WTC11 (cell line): Measurements from ENCODE around the gene KDF1. TPM values are rescaled to one million over a fixed set of nuclear protein-coding genes. Genes with fewer than 3 reads are reported as not detected.

ENCODE experiments used
- ATAC-seq: fragments of 200-7000 bp; cut with Tn5 transposase; 2 replicates; pipeline ENCODE4 v1.10.0; 2021; ENCODE audit warnings: mild to moderate bottlenecking, moderate library complexity
- CTCF ChIA-PET: fragments of 300-600 bp; sonication (Branson Sonifier 250); formaldehyde crosslinking; loops from one replicate; lab custom pipeline; 2021; ENCODE audit warnings: antibody characterized with exemption; lab: Charles Lee
- POLR2A ChIA-PET: fragments of 350-600 bp; sonication (Branson Sonifier 250); formaldehyde crosslinking; loops from one replicate; lab custom pipeline; 2021; ENCODE audit warnings: antibody characterized with exemption; lab: Charles Lee
- DNase-seq: peaks from one replicate; pipeline ENCODE4 v3.0.0; 2021; ENCODE audit warnings: low spot score
- H3K27ac Mint-ChIP-seq: 2 replicates; pipeline ENCODE4 v1.8.0; 2021; ENCODE audit warnings: mixed read lengths
- H3K27me3 Mint-ChIP-seq: 2 replicates; pipeline ENCODE4 v1.8.0; 2021; ENCODE audit warnings: low read depth, mild to moderate bottlenecking, moderate library complexity, mixed read lengths
- H3K36me3 Mint-ChIP-seq: 2 replicates; pipeline ENCODE4 v1.8.0; 2021; ENCODE audit warnings: mixed read lengths
- H3K4me1 Mint-ChIP-seq: 2 replicates; pipeline ENCODE4 v1.8.0; 2022; ENCODE audit warnings: mixed read lengths
- H3K4me3 Mint-ChIP-seq: 2 replicates; pipeline ENCODE4 v1.8.0; 2021; ENCODE audit warnings: mild to moderate bottlenecking, moderate library complexity, mixed read lengths
- H3K9me3 Mint-ChIP-seq: 2 replicates; pipeline ENCODE4 v1.8.0; 2021; ENCODE audit warnings: mixed read lengths
- ATF1 ChIP-seq: sonication (generic); formaldehyde crosslinking; IDR thresholded peaks from 2 replicates; pipeline ENCODE4 v1.8.1; 2023; ENCODE audit warnings: mild to moderate bottlenecking, moderate library complexity, missing genetic modification reagents
- CBFB ChIP-seq: sonication (generic); formaldehyde crosslinking; IDR thresholded peaks from 2 replicates; pipeline ENCODE4 v1.8.1; 2022; ENCODE audit warnings: mild to moderate bottlenecking, low read depth, missing genetic modification reagents
- CREB1 ChIP-seq: sonication (generic); formaldehyde crosslinking; IDR thresholded peaks from 2 replicates; pipeline ENCODE4 v1.8.0; 2023; ENCODE audit warnings: mild to moderate bottlenecking, missing genetic modification reagents
- ELF4 ChIP-seq: sonication (generic); formaldehyde crosslinking; IDR thresholded peaks from 2 replicates; pipeline ENCODE4 v1.8.1; 2022; ENCODE audit warnings: low read depth, mild to moderate bottlenecking, moderate library complexity, missing genetic modification reagents
- EMX1 ChIP-seq: fragments of 250-450 bp; sonication (Bioruptor Pico); IDR thresholded peaks from 2 replicates; pipeline ENCODE4 v1.8.0; 2021; ENCODE audit warnings: mild to moderate bottlenecking
- ESRRA ChIP-seq: sonication (generic); formaldehyde crosslinking; IDR thresholded peaks from 2 replicates; pipeline ENCODE4 v1.8.1; 2022; ENCODE audit warnings: mild to moderate bottlenecking, missing genetic modification reagents, borderline replicate concordance
- ETV6 ChIP-seq: sonication (generic); formaldehyde crosslinking; IDR thresholded peaks from 2 replicates; pipeline ENCODE4 v1.8.1; 2022; ENCODE audit warnings: mild to moderate bottlenecking, missing genetic modification reagents
- FOXJ3 ChIP-seq: sonication (generic); formaldehyde crosslinking; IDR thresholded peaks from 2 replicates; pipeline ENCODE4 v1.9.0; 2021; ENCODE audit warnings: missing genetic modification reagents, mild to moderate bottlenecking, borderline replicate concordance
- FOXK1 ChIP-seq: sonication (generic); formaldehyde crosslinking; IDR thresholded peaks from 2 replicates; pipeline ENCODE4 v1.8.0; 2022; ENCODE audit warnings: mild to moderate bottlenecking, moderate library complexity, missing genetic modification reagents
- FOXP1 ChIP-seq: sonication (generic); formaldehyde crosslinking; IDR thresholded peaks from 2 replicates; pipeline ENCODE4 v1.8.0; 2022; ENCODE audit warnings: missing genetic modification reagents, mild to moderate bottlenecking, moderate library complexity, borderline replicate concordance
- IRF2 ChIP-seq: sonication (generic); formaldehyde crosslinking; IDR thresholded peaks from 2 replicates; pipeline ENCODE4 v1.8.0; 2022; ENCODE audit warnings: low read depth, missing genetic modification reagents, borderline replicate concordance
- MYBL2 ChIP-seq: sonication (generic); formaldehyde crosslinking; IDR thresholded peaks from 2 replicates; pipeline ENCODE4 v1.8.1; 2023; ENCODE audit warnings: mild to moderate bottlenecking, moderate library complexity, missing genetic modification reagents
- NFYB ChIP-seq: sonication (generic); formaldehyde crosslinking; conservative IDR thresholded peaks from 2 replicates; pipeline ENCODE4 v1.8.0; 2022; ENCODE audit warnings: low read depth, missing genetic modification reagents
- NR2C2 ChIP-seq: sonication (generic); formaldehyde crosslinking; IDR thresholded peaks from 2 replicates; pipeline ENCODE4 v1.8.0; 2022; ENCODE audit warnings: mild to moderate bottlenecking, missing genetic modification reagents
- NR3C1 ChIP-seq: sonication (generic); formaldehyde crosslinking; conservative IDR thresholded peaks from 2 replicates; pipeline ENCODE4 v1.8.1; 2023; ENCODE audit warnings: low read depth, mild to moderate bottlenecking, missing genetic modification reagents
- PRRX2 ChIP-seq: fragments of 250-450 bp; sonication (Bioruptor Pico); IDR thresholded peaks from 2 replicates; pipeline ENCODE4 v1.8.0; 2021; ENCODE audit warnings: mild to moderate bottlenecking
- TCF7 ChIP-seq: sonication (generic); formaldehyde crosslinking; IDR thresholded peaks from 2 replicates; pipeline ENCODE4 v1.8.0; 2022; ENCODE audit warnings: mild to moderate bottlenecking, low read depth, missing genetic modification reagents, moderate library complexity
- ZNF263 ChIP-seq: sonication (generic); formaldehyde crosslinking; IDR thresholded peaks from 2 replicates; pipeline ENCODE4 v1.8.1; 2022; ENCODE audit warnings: low read depth, mild to moderate bottlenecking, moderate library complexity, missing genetic modification reagents
- ZNF317 ChIP-seq: sonication (generic); formaldehyde crosslinking; IDR thresholded peaks from 2 replicates; pipeline ENCODE4 v1.8.1; 2023; ENCODE audit warnings: low read depth, mild to moderate bottlenecking, moderate library complexity, missing genetic modification reagents, borderline replicate concordance
- ZNF423 ChIP-seq: fragments of 250-450 bp; sonication (Bioruptor Pico); IDR thresholded peaks from 2 replicates; pipeline ENCODE4 v2.1.2; 2022; ENCODE audit warnings: mild to moderate bottlenecking, moderate library complexity
- total RNA-seq: library from RNA; stranded (reverse); gene quantifications from 3 replicates; pipeline ENCODE4 v1.2.3, GENCODE V29; 2021
- TF ChIP-seq, protein P1 (sequence below): sonication (generic); formaldehyde crosslinking; IDR thresholded peaks from 2 replicates; pipeline ENCODE4 v1.8.1; 2022; ENCODE audit warnings: missing genetic modification reagents, borderline replicate concordance
- TF ChIP-seq, protein P2 (sequence below): sonication (generic); formaldehyde crosslinking; IDR thresholded peaks from 2 replicates; pipeline ENCODE4 v1.8.1; 2023; ENCODE audit warnings: mild to moderate bottlenecking, missing genetic modification reagents, moderate library complexity
- TF ChIP-seq, protein P3 (sequence below): sonication (generic); formaldehyde crosslinking; IDR thresholded peaks from 2 replicates; pipeline ENCODE4 v1.8.1; 2022; ENCODE audit warnings: low read depth, missing genetic modification reagents, borderline replicate concordance
- TF ChIP-seq, protein P4 (sequence below): fragments of 250-450 bp; sonication (Bioruptor Pico); conservative IDR thresholded peaks from 2 replicates; pipeline ENCODE4 v1.9.0; 2021; ENCODE audit warnings: mild to moderate bottlenecking
- TF ChIP-seq, protein P5 (sequence below): fragments of 250-450 bp; sonication (Bioruptor Pico); IDR thresholded peaks from 2 replicates; pipeline ENCODE4 v1.9.0; 2021; ENCODE audit warnings: mild to moderate bottlenecking
- TF ChIP-seq, protein P6 (sequence below): sonication (generic); formaldehyde crosslinking; IDR thresholded peaks from 2 replicates; pipeline ENCODE4 v1.8.0; 2022; ENCODE audit warnings: missing genetic modification reagents

KDF1 gene
- total RNA-seq, 1 experiment from 2014 or later = 19.0 TPM

DNA sequence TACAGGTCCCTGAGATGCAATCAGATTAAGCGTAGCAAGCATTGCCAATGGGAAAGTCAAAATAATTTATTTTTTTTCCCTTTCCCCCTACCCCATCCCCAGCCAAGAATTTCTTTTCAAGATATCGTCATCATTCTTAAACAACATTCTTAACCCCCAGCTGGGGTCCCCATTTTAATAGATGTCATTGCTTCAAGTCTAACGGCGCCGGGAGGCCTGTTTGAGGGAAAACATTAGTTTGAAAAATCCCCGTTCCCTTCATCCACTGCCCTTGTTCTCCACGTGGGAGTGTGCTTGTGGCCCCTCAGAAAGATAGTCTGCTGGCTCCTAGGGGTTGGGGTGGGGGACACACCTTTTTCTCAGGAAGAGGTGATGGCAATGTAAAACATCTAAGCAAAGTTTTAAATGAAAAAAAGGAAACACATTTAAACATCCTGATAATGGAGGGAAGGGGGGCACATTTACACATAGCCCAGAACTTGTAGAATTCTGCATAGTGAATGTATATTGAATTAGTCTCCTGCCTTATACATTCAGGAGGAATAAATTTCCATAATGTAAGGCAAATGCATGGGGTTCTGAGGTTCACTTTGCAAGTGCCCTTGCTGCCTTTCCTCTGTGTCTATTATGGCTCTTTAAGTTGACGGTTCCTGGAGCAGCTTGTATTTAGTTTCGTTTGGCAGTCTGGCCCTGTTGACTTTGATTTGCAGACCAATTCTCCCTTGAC lies 40.0 kb upstream of the KDF1 start (continued):
- no peak for TF ChIP-seq NR3C1 (CRISPR knock-in tag)

DNA sequence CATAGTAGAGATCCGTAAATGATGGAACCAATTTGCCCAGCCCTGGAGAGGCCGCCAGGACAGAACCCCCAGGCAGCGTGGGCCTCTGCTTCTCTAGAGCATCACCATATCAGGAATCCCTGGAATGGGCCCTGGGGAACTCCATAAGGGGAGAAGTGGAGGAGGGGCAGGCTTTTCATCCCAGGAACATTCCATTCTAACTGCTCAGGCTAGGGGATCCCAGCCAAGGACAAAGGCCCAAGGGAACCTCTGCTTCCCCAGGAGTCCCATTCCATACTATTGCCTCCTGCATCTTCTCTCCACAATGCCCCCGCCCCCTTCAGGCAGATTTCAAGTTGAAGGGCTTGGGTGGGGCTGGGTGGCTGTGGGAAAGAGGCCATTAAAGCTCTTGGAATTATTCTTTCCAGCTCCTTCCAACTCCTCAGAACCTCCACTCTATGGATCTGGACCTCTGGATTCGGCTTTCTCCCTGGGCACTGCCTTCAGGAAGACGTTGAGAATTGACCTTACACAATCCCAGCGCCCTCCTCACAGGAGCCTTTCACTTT lies 39.2 kb upstream of the KDF1 start:
- H3K27me3 Mint-ChIP-seq = no peaks in the 10 kb centered on the region
- ChIA-PET POLR2A (interaction anchor here (0.5 to 5.5 kb wide), 3 partner anchors 11 to 155 kb away, joined by 3 to 83 read pairs (median 7); partner anchors contain the start of genes SLC9A1 and TENT5B), CTCF (interaction anchor here (0.7 to 9.2 kb wide), 4 partner anchors 9 to 59 kb away, joined by 4 to 190 read pairs (median 40); no protein-coding TSS in a partner anchor)
- H3K4me3 Mint-ChIP-seq = peak overlapping the region; percentile 20; the same call in 1 of the 2 replicates
- DNase-seq (peak; percentile 86), ATAC-seq (peak; percentile 74)
- H3K36me3 Mint-ChIP-seq = peaks cover 45% of the 10 kb centered on the region
- H3K27ac Mint-ChIP-seq = peak overlapping the region; percentile 97
- peaks cover 92% of the 10 kb centered on the region for H3K4me1 Mint-ChIP-seq
- no peaks in the 10 kb centered on the region for H3K9me3 Mint-ChIP-seq
- TF ChIP-seq EMX1 = peak; percentile 39; the same call in 1 of the 2 replicates
- TF ChIP-seq, protein P1, sequence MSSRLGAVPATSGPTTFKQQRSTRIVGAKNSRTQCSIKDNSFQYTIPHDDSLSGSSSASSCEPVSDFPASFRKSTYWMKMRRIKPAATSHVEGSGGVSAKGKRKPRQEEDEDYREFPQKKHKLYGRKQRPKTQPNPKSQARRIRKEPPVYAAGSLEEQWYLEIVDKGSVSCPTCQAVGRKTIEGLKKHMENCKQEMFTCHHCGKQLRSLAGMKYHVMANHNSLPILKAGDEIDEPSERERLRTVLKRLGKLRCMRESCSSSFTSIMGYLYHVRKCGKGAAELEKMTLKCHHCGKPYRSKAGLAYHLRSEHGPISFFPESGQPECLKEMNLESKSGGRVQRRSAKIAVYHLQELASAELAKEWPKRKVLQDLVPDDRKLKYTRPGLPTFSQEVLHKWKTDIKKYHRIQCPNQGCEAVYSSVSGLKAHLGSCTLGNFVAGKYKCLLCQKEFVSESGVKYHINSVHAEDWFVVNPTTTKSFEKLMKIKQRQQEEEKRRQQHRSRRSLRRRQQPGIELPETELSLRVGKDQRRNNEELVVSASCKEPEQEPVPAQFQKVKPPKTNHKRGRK = no peak
- TF ChIP-seq FOXJ3 (CRISPR knock-in tag) = no peak
- no peak for TF ChIP-seq PRRX2 (CRISPR knock-in tag)
- TF ChIP-seq MYBL2 (CRISPR knock-in tag) = no peak
- TF ChIP-seq IRF2 (CRISPR knock-in tag) = no peak
- TF ChIP-seq ZNF263 = no peak
- TF ChIP-seq ESRRA = no peak
- TF ChIP-seq NFYB (CRISPR knock-in tag) = no peak
- no peak for TF ChIP-seq ELF4 (CRISPR knock-in tag)
- TF ChIP-seq, protein P2, sequence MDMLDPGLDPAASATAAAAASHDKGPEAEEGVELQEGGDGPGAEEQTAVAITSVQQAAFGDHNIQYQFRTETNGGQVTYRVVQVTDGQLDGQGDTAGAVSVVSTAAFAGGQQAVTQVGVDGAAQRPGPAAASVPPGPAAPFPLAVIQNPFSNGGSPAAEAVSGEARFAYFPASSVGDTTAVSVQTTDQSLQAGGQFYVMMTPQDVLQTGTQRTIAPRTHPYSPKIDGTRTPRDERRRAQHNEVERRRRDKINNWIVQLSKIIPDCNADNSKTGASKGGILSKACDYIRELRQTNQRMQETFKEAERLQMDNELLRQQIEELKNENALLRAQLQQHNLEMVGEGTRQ (CRISPR knock-in tag) = no peak
- TF ChIP-seq ZNF423 (CRISPR knock-in tag) = peak; percentile 78
- TF ChIP-seq, protein P3, sequence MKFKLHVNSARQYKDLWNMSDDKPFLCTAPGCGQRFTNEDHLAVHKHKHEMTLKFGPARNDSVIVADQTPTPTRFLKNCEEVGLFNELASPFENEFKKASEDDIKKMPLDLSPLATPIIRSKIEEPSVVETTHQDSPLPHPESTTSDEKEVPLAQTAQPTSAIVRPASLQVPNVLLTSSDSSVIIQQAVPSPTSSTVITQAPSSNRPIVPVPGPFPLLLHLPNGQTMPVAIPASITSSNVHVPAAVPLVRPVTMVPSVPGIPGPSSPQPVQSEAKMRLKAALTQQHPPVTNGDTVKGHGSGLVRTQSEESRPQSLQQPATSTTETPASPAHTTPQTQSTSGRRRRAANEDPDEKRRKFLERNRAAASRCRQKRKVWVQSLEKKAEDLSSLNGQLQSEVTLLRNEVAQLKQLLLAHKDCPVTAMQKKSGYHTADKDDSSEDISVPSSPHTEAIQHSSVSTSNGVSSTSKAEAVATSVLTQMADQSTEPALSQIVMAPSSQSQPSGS = no peak
- TF ChIP-seq FOXP1 (CRISPR knock-in tag) = no peak
- TF ChIP-seq, protein P4, sequence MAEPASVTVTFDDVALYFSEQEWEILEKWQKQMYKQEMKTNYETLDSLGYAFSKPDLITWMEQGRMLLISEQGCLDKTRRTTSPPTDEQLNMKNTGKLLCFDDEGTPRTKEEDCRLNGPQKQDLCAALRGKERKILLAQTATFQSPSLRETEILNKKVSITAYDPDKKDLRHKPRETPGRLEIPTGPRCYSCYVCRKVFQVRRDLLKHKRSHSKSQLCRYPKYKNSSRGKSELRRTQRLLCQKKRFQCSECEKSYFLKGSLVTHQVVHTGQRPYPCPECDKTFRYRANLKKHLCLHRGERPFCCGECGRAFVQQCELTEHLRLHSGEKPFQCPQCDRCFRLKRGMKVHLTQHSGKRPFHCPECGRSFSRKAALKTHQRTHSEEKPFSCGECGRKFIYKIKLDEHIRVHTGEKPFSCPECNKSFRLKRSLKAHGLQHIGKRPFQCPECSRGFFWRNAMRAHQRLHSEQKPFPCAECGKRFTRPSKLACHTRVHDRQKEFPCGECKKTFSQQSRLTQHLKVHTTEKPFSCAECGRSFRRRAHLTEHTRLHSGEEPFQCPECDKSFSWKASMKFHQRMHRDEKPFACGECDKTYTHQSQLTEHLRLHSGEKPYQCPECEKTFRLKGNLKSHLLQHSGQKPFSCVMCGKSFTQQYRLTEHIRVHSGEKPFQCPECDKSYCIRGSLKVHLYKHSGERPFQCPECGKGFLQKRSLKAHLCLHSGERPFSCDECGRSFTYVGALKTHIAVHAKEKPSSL (CRISPR knock-in tag) = no peak
- TF ChIP-seq CBFB (CRISPR knock-in tag) = no peak
- TF ChIP-seq, protein P5, sequence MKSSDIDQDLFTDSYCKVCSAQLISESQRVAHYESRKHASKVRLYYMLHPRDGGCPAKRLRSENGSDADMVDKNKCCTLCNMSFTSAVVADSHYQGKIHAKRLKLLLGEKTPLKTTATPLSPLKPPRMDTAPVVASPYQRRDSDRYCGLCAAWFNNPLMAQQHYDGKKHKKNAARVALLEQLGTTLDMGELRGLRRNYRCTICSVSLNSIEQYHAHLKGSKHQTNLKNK (CRISPR knock-in tag) = no peak
- TF ChIP-seq, protein P6, sequence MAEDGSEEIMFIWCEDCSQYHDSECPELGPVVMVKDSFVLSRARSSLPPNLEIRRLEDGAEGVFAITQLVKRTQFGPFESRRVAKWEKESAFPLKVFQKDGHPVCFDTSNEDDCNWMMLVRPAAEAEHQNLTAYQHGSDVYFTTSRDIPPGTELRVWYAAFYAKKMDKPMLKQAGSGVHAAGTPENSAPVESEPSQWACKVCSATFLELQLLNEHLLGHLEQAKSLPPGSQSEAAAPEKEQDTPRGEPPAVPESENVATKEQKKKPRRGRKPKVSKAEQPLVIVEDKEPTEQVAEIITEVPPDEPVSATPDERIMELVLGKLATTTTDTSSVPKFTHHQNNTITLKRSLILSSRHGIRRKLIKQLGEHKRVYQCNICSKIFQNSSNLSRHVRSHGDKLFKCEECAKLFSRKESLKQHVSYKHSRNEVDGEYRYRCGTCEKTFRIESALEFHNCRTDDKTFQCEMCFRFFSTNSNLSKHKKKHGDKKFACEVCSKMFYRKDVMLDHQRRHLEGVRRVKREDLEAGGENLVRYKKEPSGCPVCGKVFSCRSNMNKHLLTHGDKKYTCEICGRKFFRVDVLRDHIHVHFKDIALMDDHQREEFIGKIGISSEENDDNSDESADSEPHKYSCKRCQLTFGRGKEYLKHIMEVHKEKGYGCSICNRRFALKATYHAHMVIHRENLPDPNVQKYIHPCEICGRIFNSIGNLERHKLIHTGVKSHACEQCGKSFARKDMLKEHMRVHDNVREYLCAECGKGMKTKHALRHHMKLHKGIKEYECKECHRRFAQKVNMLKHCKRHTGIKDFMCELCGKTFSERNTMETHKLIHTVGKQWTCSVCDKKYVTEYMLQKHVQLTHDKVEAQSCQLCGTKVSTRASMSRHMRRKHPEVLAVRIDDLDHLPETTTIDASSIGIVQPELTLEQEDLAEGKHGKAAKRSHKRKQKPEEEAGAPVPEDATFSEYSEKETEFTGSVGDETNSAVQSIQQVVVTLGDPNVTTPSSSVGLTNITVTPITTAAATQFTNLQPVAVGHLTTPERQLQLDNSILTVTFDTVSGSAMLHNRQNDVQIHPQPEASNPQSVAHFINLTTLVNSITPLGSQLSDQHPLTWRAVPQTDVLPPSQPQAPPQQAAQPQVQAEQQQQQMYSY = no peak
- TF ChIP-seq ETV6 (CRISPR knock-in tag) = peak; percentile 81; the same call in 1 of the 2 replicates
- TF ChIP-seq ATF1 (CRISPR knock-in tag) = no peak
- no peak for TF ChIP-seq CREB1 (CRISPR knock-in tag)
- no peak for TF ChIP-seq NR2C2 (CRISPR knock-in tag)
- no peak for TF ChIP-seq FOXK1 (CRISPR knock-in tag)
- no peak for TF ChIP-seq ZNF317 (CRISPR knock-in tag)
- TF ChIP-seq TCF7 (CRISPR knock-in tag) = no peak
